ENCODE results near the gene WWC2.
"Not testable (repeated sequence)": the region's sequence is repeated elsewhere in the genome, so short reads cannot be mapped to it uniquely, and the experiment has no call there.

WWC2 gene

DNA sequence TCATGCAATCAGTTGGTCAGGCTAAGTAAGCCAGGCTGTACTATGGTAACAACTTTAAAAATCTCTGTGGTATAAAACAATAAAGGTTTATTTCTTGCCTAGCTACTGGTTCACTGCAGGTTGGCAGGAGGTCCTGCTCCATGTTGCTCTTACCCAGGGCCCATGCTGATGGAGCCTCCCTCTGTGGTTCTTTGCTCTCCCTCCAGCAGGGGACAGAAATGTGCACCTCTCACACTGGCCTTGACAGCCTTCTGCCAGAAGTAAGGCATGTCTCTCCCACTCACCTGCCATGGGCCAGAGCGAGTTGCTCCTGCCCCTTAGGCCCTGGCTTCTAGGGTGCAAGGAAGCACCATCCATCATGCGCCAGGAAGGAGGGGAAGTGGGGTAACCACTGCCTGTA lies 189.9 kb downstream of the WWC2 start:
- DNase-seq (ENCODE audit: low read depth in 3 of 3, low spot score in 1 of 3): no peak

DNA sequence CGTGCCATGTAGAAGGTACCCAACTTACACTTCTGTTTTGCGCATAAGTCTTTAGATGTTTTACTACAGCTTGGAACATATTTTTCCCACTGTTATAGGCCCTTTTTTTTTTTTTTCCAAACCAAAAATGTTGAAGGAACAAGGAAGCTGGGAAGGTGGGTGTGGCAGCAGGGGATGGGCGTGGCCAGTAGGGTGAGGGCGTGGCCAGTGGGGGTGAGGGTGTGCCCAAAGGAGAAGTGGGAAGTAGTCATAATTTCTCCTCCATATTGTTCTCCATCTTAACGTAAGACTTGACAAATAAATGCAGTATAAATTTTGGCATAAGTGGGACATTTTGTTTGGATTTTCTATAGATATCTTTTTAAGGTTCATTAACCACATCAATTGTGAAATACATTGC lies 190.6 kb downstream of the WWC2 start:
- DNase-seq (ENCODE audit: low read depth in 3 of 3, low spot score in 1 of 3): no peak

GRCh38 chr4:183291070-183291469 lies 192.0 kb downstream of the WWC2 start:
- no peak for DNase-seq (ENCODE audit: low read depth in 3 of 3, low spot score in 1 of 3)

DNA sequence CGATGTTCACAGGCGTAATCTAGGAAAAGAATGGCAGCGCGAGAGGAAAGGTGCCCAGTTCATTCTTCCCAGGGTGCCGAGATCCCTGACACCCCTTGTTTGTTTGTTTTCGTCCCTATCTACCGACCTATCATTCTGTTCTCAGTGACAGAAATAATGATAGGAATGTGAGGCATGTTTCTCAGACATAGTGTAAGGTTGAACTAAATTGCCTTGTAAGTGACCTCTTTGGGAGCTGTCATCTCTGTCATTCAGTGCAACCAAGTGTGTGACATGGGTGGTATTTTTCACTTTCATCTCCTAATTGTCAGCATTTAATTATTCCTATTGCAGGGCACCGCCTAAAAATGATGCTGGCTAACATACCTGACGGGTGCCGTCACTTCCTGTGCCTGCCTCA lies 196.7 kb downstream of the WWC2 start:
- no peak for DNase-seq (ENCODE audit: low read depth in 3 of 3, low spot score in 1 of 3)

GRCh38 chr4:183297675-183298074 lies 198.6 kb downstream of the WWC2 start:
- DNase-seq (ENCODE audit: low read depth in 3 of 3, low spot score in 1 of 3): no peak

DNA sequence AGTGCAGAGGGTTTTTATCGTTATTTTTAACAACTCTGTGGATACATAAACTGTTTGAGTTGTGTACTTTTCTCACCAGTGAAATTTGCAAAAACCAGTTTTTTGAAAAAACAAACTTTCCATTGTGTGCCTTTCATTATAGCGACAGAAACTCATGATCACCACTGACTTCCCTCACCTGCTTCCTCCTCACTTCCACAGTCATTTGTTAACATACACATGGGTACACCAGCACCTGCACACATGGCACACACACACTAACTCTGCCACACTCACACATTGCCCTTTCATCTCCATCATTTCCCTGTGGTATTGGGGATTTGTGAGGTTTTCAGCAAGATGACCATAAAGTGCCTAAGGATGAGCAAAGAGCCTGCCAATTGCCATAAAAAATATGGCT lies 200.4 kb downstream of the WWC2 start:
- DNase-seq (ENCODE audit: low read depth in 3 of 3, low spot score in 1 of 3): no peak

- DNase-seq (ENCODE audit: low read depth in 3 of 3, low spot score in 1 of 3): no peak
Measured at GRCh38 chr4:183300070-183300469, 201.0 kb downstream of the WWC2 start.

- DNase-seq (ENCODE audit: low read depth in 3 of 3, low spot score in 1 of 3): no peak
Measured at GRCh38 chr4:183300655-183301054, 201.6 kb downstream of the WWC2 start.

- no peak for DNase-seq (ENCODE audit: low read depth in 3 of 3, low spot score in 1 of 3)
Measured at GRCh38 chr4:183303301-183303700, 204.2 kb downstream of the WWC2 start.

DNA sequence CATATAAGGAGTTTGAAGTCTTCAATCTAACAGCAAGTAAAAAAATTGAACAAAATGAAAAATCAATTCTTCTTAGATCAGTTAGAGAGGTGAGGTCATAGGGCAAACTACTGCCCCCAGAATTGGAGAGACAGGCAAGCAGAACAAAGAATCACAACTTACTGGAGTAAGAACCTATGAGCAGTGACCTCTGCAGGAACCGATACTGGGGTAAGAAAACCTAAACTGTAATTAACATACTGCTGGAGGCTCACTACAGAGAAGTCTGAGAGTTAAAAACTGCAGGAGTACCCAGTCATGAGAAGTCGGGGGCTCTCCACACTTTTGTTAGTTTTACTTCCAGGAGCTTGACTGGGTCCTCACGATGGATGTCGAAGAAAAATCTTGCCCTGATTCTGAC lies 205.0 kb downstream of the WWC2 start:
- no peak for DNase-seq (ENCODE audit: low read depth in 3 of 3, low spot score in 1 of 3)

GRCh38 chr4:183304538-183304937 lies 205.5 kb downstream of the WWC2 start:
- no peak for DNase-seq (ENCODE audit: low read depth in 3 of 3, low spot score in 1 of 3)

DNA sequence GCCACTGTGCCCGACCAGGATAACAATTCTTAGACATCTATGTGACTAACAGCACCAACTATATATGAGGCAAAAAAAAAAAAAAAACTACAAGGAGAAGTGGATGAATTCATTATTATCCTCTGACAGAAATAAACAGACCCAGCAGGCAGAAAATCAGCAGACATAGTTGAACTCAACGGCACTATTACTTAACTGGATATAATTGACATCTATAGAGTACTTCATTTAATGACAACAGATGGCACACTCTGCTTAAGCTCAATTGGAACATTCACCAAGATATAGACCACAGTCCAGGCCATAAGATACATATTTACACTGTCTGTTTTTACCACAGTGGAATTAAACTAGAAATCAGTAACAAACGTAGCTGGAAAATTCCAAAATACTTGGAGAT lies 207.8 kb downstream of the WWC2 start:
- no peak for DNase-seq (ENCODE audit: low read depth in 3 of 3, low spot score in 1 of 3)

- no peak for DNase-seq (ENCODE audit: low read depth in 3 of 3, low spot score in 1 of 3)
Measured at GRCh38 chr4:183312841-183313240, 213.8 kb downstream of the WWC2 start.

- no peak for DNase-seq (ENCODE audit: low read depth in 3 of 3, low spot score in 1 of 3)
Measured at GRCh38 chr4:183314336-183314735, 215.3 kb downstream of the WWC2 start.

- DNase-seq (ENCODE audit: low read depth in 3 of 3, low spot score in 1 of 3): no peak
Measured at GRCh38 chr4:183314806-183315205, 215.7 kb downstream of the WWC2 start.

GRCh38 chr4:183318656-183319055 lies 219.6 kb downstream of the WWC2 start:
- DNase-seq (ENCODE audit: low read depth in 3 of 3, low spot score in 1 of 3): no peak

- DNase-seq (ENCODE audit: low read depth in 3 of 3, low spot score in 1 of 3): no peak
Measured at GRCh38 chr4:183320211-183321059, 221.4 kb downstream of the WWC2 start, which contains the start of gene CLDN22. TSS of gene CLDN22 (minus strand) at chr4:183320276. CDS start at chr4:183320218, 58 bp downstream.

GRCh38 chr4:183321079-183321478 lies 222.0 kb downstream of the WWC2 start:
- DNase-seq (ENCODE audit: low read depth in 3 of 3, low spot score in 1 of 3): no peak

GRCh38 chr4:183321516-183321915 lies 222.5 kb downstream of the WWC2 start:
- DNase-seq (ENCODE audit: low read depth in 3 of 3, low spot score in 1 of 3): no peak

DNA sequence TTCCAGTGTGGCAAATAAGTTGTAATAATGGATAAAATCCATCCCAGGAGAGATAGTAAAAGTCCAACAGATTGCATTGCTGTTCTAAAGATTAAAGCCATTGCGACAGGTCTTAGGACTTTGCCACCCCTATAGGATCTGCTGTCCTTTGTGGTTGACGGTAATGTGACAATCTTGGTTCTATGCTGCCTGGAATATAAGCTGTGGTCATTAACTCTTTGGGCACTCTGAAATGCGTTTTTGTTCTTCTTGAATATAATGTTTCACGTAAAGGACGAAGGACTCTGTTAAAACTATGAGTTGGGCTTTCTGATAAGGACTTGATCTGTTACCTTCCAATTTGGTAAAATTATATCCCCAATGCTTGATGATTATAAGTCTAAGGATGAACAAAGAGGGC lies 223.3 kb downstream of the WWC2 start, which contains the start of gene CLDN24:
CLDN24 (minus strand) TSS at position 101 of the 400 bp plus-strand sequence; CDS start at position 101, 0 bp downstream.
- no peak for DNase-seq (ENCODE audit: low read depth in 3 of 3, low spot score in 1 of 3)

GRCh38 chr4:183323295-183323694 lies 224.2 kb downstream of the WWC2 start:
- no peak for DNase-seq (ENCODE audit: low read depth in 3 of 3, low spot score in 1 of 3)

- DNase-seq (ENCODE audit: low read depth in 3 of 3, low spot score in 1 of 3): not testable (repeated sequence)
Measured at GRCh38 chr4:183324056-183324455, 225.0 kb downstream of the WWC2 start.

- DNase-seq (ENCODE audit: low read depth in 3 of 3, low spot score in 1 of 3): no peak
Measured at GRCh38 chr4:183324619-183325018, 225.6 kb downstream of the WWC2 start.

All from stimulated activated CD4-positive, alpha-beta T cell treated with anti-CD3 and anti-CD28 coated beads, TNF-alpha, amount 100 ng/mL, for 1 hour (primary cell).